Tibial artery (tissue), 4 donors: Measurements from ENCODE around the gene SPTBN4.
A peak's percentile ranks its signal among the peaks of the same experiment; 100 is the strongest.
"Not testable (repeated sequence)": the region's sequence is repeated elsewhere in the genome, so short reads cannot be mapped to it uniquely, and the experiment has no call there.

Experiments
- DNase-seq, 2 donors: peaks; one replicate each; pipeline ENCODE4 v3.0.0-alpha.2; 2019
- H3K27ac ChIP-seq, 2 donors: fragments of 200-600 bp; sonication (generic) in 1 of 2; 1 replicate in 1 of 2; 2 replicates in 1 of 2; pipeline ENCODE4 v1.5.1; 2018 to 2019; ENCODE audit warnings: mild to moderate bottlenecking in 1 of 2
- H3K27me3 ChIP-seq, 2 donors: fragments of 200-600 bp; sonication (generic) in 1 of 2; one replicate each; pipeline versions ENCODE4 v1.5.1 to v1.6.0; 2016 to 2019
- H3K36me3 ChIP-seq, 3 donors: fragments of 200-600 bp; sonication (generic) in 2 of 3; one replicate each; pipeline ENCODE4 v1.5.1; 2016 to 2019; ENCODE audit warnings: mild to moderate bottlenecking in 2 of 3
- H3K4me1 ChIP-seq, 4 donors: fragments of 200-600 bp; sonication (generic) in 2 of 4; 1 replicate in 3 of 4; 2 replicates in 1 of 4; pipeline ENCODE4 v1.5.1; 2016 to 2019
- H3K4me3 ChIP-seq, 2 donors: fragments of 200-600 bp; sonication (generic) in 1 of 2; 1 replicate in 1 of 2; 2 replicates in 1 of 2; pipeline ENCODE4 v1.5.1; 2018 to 2019; ENCODE audit warnings: mild to moderate bottlenecking in 2 of 2
- H3K9me3 ChIP-seq, 3 donors: fragments of 200-600 bp; sonication (generic) in 1 of 3; one replicate each; pipeline ENCODE4 v1.5.1; 2016 to 2019
- CTCF ChIP-seq, 2 experiments: fragments of 200-600 bp in 1 of 2; fragments of 450-650 bp in 1 of 2; IDR thresholded peaks; one replicate each; pipeline ENCODE4 v1.5.1; 2017 to 2019; ENCODE audit warnings: antibody characterized with exemption in 2 of 2, mild to moderate bottlenecking in 1 of 2, moderate library complexity in 1 of 2
- intact Hi-C: fragments of 100-400 bp; cut with DNase I; formaldehyde crosslinking; loops from one replicate; pipeline ENCODE4 v1.15.0; 2023; ENCODE audit warnings: low total_unique reads

SPTBN4 gene

GRCh38 chr19:40539070-40539469 is 72.3 kb downstream of the SPTBN4 start:
- intact Hi-C loops, result no loop called here
- H3K27me3 ChIP-seq, result no peaks in the 10 kb centered on the region
- no peaks in the 10 kb centered on the region for H3K36me3 ChIP-seq
- no peak overlapping the region for H3K27ac ChIP-seq
- no peak overlapping the region for H3K4me3 ChIP-seq
- peaks cover 0 to 26% (median 16%) of the 10 kb centered on the region in 4 donors for H3K4me1 ChIP-seq
- H3K9me3 ChIP-seq, result no peaks in the 10 kb centered on the region
- TF ChIP-seq CTCF (IDR thresholded peaks at IDR 0.05), result no peak
- DNase-seq, result no peak

GRCh38 chr19:40542202-40542859 is 75.5 kb downstream of the SPTBN4 start:
- H3K9me3 ChIP-seq, result no peaks in the 10 kb centered on the region
- DNase-seq, result peak; percentile 48 to 93
- TF ChIP-seq CTCF (IDR thresholded peaks at IDR 0.05), result no peak
- H3K27me3 ChIP-seq, result no peaks in the 10 kb centered on the region
- intact Hi-C loops, result no loop called here
- H3K27ac ChIP-seq, result peak overlapping the region; percentile 47 to 61
- no peak overlapping the region for H3K4me3 ChIP-seq
- H3K36me3 ChIP-seq, result no peaks in the 10 kb centered on the region
- H3K4me1 ChIP-seq, result peaks cover 0 to 26% (median 16%) of the 10 kb centered on the region in 4 donors

GRCh38 chr19:40543029-40543597 is 76.3 kb downstream of the SPTBN4 start:
- H3K4me3 ChIP-seq, result no peak overlapping the region
- no peak for TF ChIP-seq CTCF (IDR thresholded peaks at IDR 0.05)
- intact Hi-C loops, result no loop called here
- no peaks in the 10 kb centered on the region for H3K9me3 ChIP-seq
- H3K4me1 ChIP-seq, result peaks cover 0 to 26% (median 16%) of the 10 kb centered on the region in 4 donors
- peak overlapping the region in 1 of 2 donors; percentile 61 for H3K27ac ChIP-seq
- H3K36me3 ChIP-seq, result no peaks in the 10 kb centered on the region
- H3K27me3 ChIP-seq, result no peaks in the 10 kb centered on the region
- no peak for DNase-seq

- H3K36me3 ChIP-seq, H3K27ac ChIP-seq, intact Hi-C loops, H3K4me3 ChIP-seq, DNase-seq, H3K9me3 ChIP-seq, H3K27me3 ChIP-seq: not testable (repeated sequence)
- peaks cover 0 to 25% (median 16%) of the 10 kb centered on the region in 4 donors for H3K4me1 ChIP-seq
Observed at GRCh38 chr19:40546153-40546841, 79.5 kb downstream of the SPTBN4 start.

DNA sequence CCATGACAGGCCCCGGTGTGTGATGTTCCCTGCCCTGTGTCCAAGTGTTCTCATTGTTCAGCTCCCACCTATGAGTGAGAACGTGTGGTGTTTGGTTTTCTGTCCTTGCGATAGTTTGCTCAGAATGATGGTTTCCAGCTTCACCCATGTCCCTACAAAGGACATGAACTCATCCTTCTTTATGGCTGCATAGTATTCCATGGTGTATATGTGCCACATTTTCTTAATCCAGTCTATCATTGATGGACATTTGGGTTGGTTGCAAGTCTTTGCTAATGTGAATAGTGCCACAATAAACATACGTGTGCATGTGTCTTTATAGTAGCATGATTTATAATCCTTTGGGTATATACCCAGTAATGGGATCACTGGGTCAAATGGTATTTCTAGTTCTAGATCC is 80.4 kb downstream of the SPTBN4 start:
- peaks cover 0 to 16% (median 12%) of the 10 kb centered on the region in 4 donors for H3K4me1 ChIP-seq
- intact Hi-C loops, H3K9me3 ChIP-seq, H3K36me3 ChIP-seq, DNase-seq, H3K4me3 ChIP-seq, H3K27me3 ChIP-seq, H3K27ac ChIP-seq: not testable (repeated sequence)

- Histone ChIP-seq H3K27me3 (peaks cover 0 to 9% of the 10 kb centered on the region in 2 donors), H3K4me1 (peaks cover 0 to 10% (median 6%) of the 10 kb centered on the region in 4 donors), H3K36me3 (no peaks in the 10 kb centered on the region), H3K27ac (no peak overlapping the region), H3K4me3 (no peak overlapping the region), H3K9me3 (no peaks in the 10 kb centered on the region)
- intact Hi-C loops, result no loop called here
- no peak for DNase-seq
- no peak for TF ChIP-seq CTCF (IDR thresholded peaks at IDR 0.05)
Observed at GRCh38 chr19:40547836-40548235, 81.0 kb downstream of the SPTBN4 start.
